ENCODE results near the gene RAVER1.
A peak's percentile ranks its signal among the peaks of the same experiment; 100 is the strongest.

The RAVER1 gene

GRCh38 chr19:10317857-10318462 lies 15.4 kb downstream of the RAVER1 start:
- no peak for DNase-seq (ENCODE audit: low spot score)

- no peak for DNase-seq (ENCODE audit: low spot score)
Measured at GRCh38 chr19:10317045-10317856, 16.1 kb downstream of the RAVER1 start.

- DNase-seq (ENCODE audit: low spot score): no peak
Measured at GRCh38 chr19:10316229-10317044, 16.9 kb downstream of the RAVER1 start.

GRCh38 chr19:10315335-10316214 lies 17.8 kb downstream of the RAVER1 start, which contains the start of gene FDX2:
Gene FDX2, minus strand, starts transcription at chr19:10316015. Its CDS starts 19 bp downstream, at chr19:10315996.
- DNase-seq (ENCODE audit: low spot score): peak; percentile 88

GRCh38 chr19:10309423-10309822 lies 23.9 kb downstream of the RAVER1 start, which contains the start of gene ZGLP1:
Gene ZGLP1, minus strand, starts transcription at chr19:10309815.
- DNase-seq (ENCODE audit: low spot score): no peak

- no peak for DNase-seq (ENCODE audit: low spot score)
Measured at GRCh38 chr19:10306327-10306726, 27.0 kb downstream of the RAVER1 start.

- DNase-seq (ENCODE audit: low spot score): peak; percentile 74
Measured at GRCh38 chr19:10305139-10305806, 28.1 kb downstream of the RAVER1 start.

GRCh38 chr19:10299545-10300458 lies 33.5 kb downstream of the RAVER1 start:
- DNase-seq (ENCODE audit: low spot score): no peak

GRCh38 chr19:10295847-10296591 lies 37.3 kb downstream of the RAVER1 start:
- no peak for DNase-seq (ENCODE audit: low spot score)

GRCh38 chr19:10295305-10295846 lies 38.0 kb downstream of the RAVER1 start:
- no peak for DNase-seq (ENCODE audit: low spot score)

- no peak for DNase-seq (ENCODE audit: low spot score)
Measured at GRCh38 chr19:10294368-10294697, 39.0 kb downstream of the RAVER1 start.

GRCh38 chr19:10293637-10294367 lies 39.5 kb downstream of the RAVER1 start:
- DNase-seq (ENCODE audit: low spot score): no peak

GRCh38 chr19:10292789-10293636 lies 40.3 kb downstream of the RAVER1 start:
- DNase-seq (ENCODE audit: low spot score): no peak

- no peak for DNase-seq (ENCODE audit: low spot score)
Measured at GRCh38 chr19:10292206-10292788, 41.0 kb downstream of the RAVER1 start.

GRCh38 chr19:10291554-10292205 lies 41.6 kb downstream of the RAVER1 start:
- no peak for DNase-seq (ENCODE audit: low spot score)

- peak; percentile 47 for DNase-seq (ENCODE audit: low spot score)
Measured at GRCh38 chr19:10290876-10291553, 42.3 kb downstream of the RAVER1 start.

Data from putamen (tissue), 1 donor.